Sigmoid colon (tissue), 4 donors: ENCODE measurements around the gene MGARP.
"Not testable (repeated sequence)": the region's sequence is repeated elsewhere in the genome, so short reads cannot be mapped to it uniquely, and the experiment has no call there.

ENCODE experiments used
- POLR2AphosphoS5 ChIP-seq, 4 donors: sonication (generic); formaldehyde crosslinking; IDR thresholded peaks; one replicate each; pipeline ENCODE4 v1.6.1; 2017; ENCODE audit warnings: antibody characterized with exemption in 4 of 4
- TF ChIP-seq, protein P1 (sequence below), 4 experiments: fragments of 450-650 bp in 3 of 4; fragments of 200-600 bp in 1 of 4; IDR thresholded peaks; one replicate each; pipeline ENCODE4 v1.5.1; 2016 to 2019; ENCODE audit warnings: antibody characterized with exemption in 4 of 4, mild to moderate bottlenecking in 3 of 4, moderate library complexity in 2 of 4

DNA sequence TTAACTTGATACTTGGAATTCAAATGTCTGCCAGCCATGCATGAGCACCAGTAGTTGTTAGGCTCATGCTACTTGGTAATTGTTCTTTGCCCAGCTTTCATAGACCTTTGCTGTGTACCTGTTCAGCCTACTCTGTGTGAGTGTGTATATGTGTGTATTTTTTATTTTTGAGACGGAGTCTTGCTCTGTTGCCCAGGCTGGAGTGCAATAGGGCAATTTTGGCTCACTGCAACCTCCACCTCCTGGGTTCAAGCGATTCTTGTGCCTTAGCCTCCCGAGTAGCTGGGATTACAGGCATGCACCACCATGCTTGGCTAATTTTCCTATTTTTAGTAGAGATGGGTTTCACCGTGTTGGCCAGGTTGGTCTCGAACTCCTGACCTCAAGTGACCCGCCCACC lies 42.5 kb upstream of the MGARP start:
- not testable (repeated sequence) for TF ChIP-seq POLR2AphosphoS5 (IDR thresholded peaks at IDR 0.05)
- TF ChIP-seq, protein P1, sequence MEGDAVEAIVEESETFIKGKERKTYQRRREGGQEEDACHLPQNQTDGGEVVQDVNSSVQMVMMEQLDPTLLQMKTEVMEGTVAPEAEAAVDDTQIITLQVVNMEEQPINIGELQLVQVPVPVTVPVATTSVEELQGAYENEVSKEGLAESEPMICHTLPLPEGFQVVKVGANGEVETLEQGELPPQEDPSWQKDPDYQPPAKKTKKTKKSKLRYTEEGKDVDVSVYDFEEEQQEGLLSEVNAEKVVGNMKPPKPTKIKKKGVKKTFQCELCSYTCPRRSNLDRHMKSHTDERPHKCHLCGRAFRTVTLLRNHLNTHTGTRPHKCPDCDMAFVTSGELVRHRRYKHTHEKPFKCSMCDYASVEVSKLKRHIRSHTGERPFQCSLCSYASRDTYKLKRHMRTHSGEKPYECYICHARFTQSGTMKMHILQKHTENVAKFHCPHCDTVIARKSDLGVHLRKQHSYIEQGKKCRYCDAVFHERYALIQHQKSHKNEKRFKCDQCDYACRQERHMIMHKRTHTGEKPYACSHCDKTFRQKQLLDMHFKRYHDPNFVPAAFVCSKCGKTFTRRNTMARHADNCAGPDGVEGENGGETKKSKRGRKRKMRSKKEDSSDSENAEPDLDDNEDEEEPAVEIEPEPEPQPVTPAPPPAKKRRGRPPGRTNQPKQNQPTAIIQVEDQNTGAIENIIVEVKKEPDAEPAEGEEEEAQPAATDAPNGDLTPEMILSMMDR (IDR thresholded peaks at IDR 0.05) = not testable (repeated sequence)
